ENCODE results near the gene SIGLEC11. TPM values are rescaled to one million over a fixed set of nuclear protein-coding genes. Genes with fewer than 3 reads are reported as not detected.
"Not testable (repeated sequence)": the region's sequence is repeated elsewhere in the genome, so short reads cannot be mapped to it uniquely, and the experiment has no call there.

The SIGLEC11 gene
- total RNA-seq, 6 donors from 2014 or later = 2.0 to 7.3 (median 4.4) TPM

GRCh38 chr19:49925486-49925885 is 35.5 kb downstream of the SIGLEC11 start:
- no peak for TF ChIP-seq POLR2AphosphoS5 (IDR thresholded peaks at IDR 0.05)
- peaks cover 0 to 64% (median 47%) of the 10 kb centered on the region in 4 donors for H3K36me3 ChIP-seq
- no peak overlapping the region for H3K27ac ChIP-seq
- DNase-seq = no peak
- H3K9me3 ChIP-seq = no peaks in the 10 kb centered on the region
- H3K27me3 ChIP-seq = no peaks in the 10 kb centered on the region
- WGBS, 2 donors = 96 to 97% methylated on average over 5 of the region's 5 CpGs
- ATAC-seq (ENCODE audit: low FRiP score in 2 of 2) = no peak
- no peak overlapping the region for H3K4me3 ChIP-seq
- H3K4me1 ChIP-seq = peaks cover 22 to 45% (median 26%) of the 10 kb centered on the region in 4 donors

GRCh38 chr19:49924881-49925210 is 36.1 kb downstream of the SIGLEC11 start:
- H3K4me3 ChIP-seq; H3K27me3 ChIP-seq; H3K9me3 ChIP-seq; H3K27ac ChIP-seq; ATAC-seq (ENCODE audit: low FRiP score in 2 of 2): not testable (repeated sequence)
- H3K4me1 ChIP-seq = peaks cover 18 to 39% (median 20%) of the 10 kb centered on the region in 4 donors
- H3K36me3 ChIP-seq = peaks cover 0 to 66% (median 47%) of the 10 kb centered on the region in 4 donors
- peak in 1 of 2 donors; percentile 16 for DNase-seq
- 94 to 96% methylated on average over 11 to 13 of the region's 13 CpGs for WGBS, 2 donors

GRCh38 chr19:49924004-49924880 is 36.7 kb downstream of the SIGLEC11 start:
- TF ChIP-seq POLR2AphosphoS5 (IDR thresholded peaks at IDR 0.05) (no peak), EP300 (IDR thresholded peaks at IDR 0.05) (no peak), CTCF (IDR thresholded peaks at IDR 0.05) (no peak), POLR2A (IDR thresholded peaks at IDR 0.05) (no peak)
- Histone ChIP-seq H3K4me3 (no peak overlapping the region), H3K27ac (no peak overlapping the region), H3K4me1 (peaks cover 18 to 39% (median 20%) of the 10 kb centered on the region in 4 donors), H3K9me3 (no peaks in the 10 kb centered on the region), H3K36me3 (peaks cover 0 to 66% (median 47%) of the 10 kb centered on the region in 4 donors), H3K27me3 (no peaks in the 10 kb centered on the region)
- ATAC-seq (ENCODE audit: low FRiP score in 2 of 2) = no peak
- WGBS, 2 donors = 82 to 89% methylated on average over 25 of the region's 25 CpGs
- peak in 1 of 2 donors; percentile 43 for DNase-seq

- H3K4me1 ChIP-seq = peaks cover 15 to 34% (median 16%) of the 10 kb centered on the region in 4 donors
- peak in 1 of 2 donors; percentile 6 for ATAC-seq (ENCODE audit: low FRiP score in 2 of 2)
- 81 to 90% methylated on average over 26 to 30 of the region's 31 CpGs for WGBS, 2 donors
Measured at GRCh38 chr19:49923055-49924003, 37.6 kb downstream of the SIGLEC11 start.

More at GRCh38 chr19:49923055-49924003, 37.6 kb downstream of the SIGLEC11 start:
- Histone ChIP-seq H3K27me3 (no peaks in the 10 kb centered on the region), H3K27ac (peak overlapping the region in 1 of 4 donors; percentile 21), H3K9me3 (no peaks in the 10 kb centered on the region), H3K4me3 (no peak overlapping the region), H3K36me3 (peaks cover 0 to 71% (median 47%) of the 10 kb centered on the region in 4 donors)
- peak in 1 of 2 donors; percentile 45 for DNase-seq
- TF ChIP-seq EP300 (IDR thresholded peaks at IDR 0.05) (no peak), CTCF (IDR thresholded peaks at IDR 0.05) (no peak), POLR2AphosphoS5 (IDR thresholded peaks at IDR 0.05) (no peak), POLR2A (IDR thresholded peaks at IDR 0.05) (no peak)

Measured in upper lobe of left lung (tissue), 6 donors.